Colonic mucosa (tissue), 4 donors: ENCODE measurements around the gene MRPS9. TPM values are rescaled to one million over a fixed set of nuclear protein-coding genes. Genes with fewer than 3 reads are reported as not detected.

Source experiments
- DNase-seq: peaks from one replicate; pipeline ENCODE4 v3.0.0-alpha.2; 2020
- H3K27ac ChIP-seq: fragments of 200-600 bp; one replicate; pipeline ENCODE4 v1.8.0; 2021
- H3K27me3 ChIP-seq: fragments of 200-600 bp; one replicate; pipeline ENCODE4 v1.8.0; 2021
- H3K36me3 ChIP-seq: fragments of 200-600 bp; one replicate; pipeline ENCODE4 v1.8.0; 2021
- H3K4me1 ChIP-seq: fragments of 200-600 bp; one replicate; pipeline ENCODE4 v1.8.0; 2021; ENCODE audit warnings: mild to moderate bottlenecking
- H3K4me3 ChIP-seq: fragments of 200-600 bp; one replicate; pipeline ENCODE4 v1.8.0; 2021
- H3K9ac ChIP-seq, 2 donors: one replicate each; pipeline ENCODE4 v1.7.0; 2013; ENCODE audit warnings: control low read depth in 2 of 2, low read depth in 2 of 2, low read length in 2 of 2
- H3K9me3 ChIP-seq: fragments of 200-600 bp; one replicate; pipeline ENCODE4 v1.8.0; 2021
- CTCF ChIP-seq: fragments of 200-600 bp; IDR thresholded peaks from one replicate; pipeline ENCODE4 v1.8.0; 2022; ENCODE audit warnings: antibody characterized with exemption, mild to moderate bottlenecking
- intact Hi-C: fragments of 100-400 bp; cut with DNase I; formaldehyde crosslinking; loops from one replicate; pipeline ENCODE4 v1.14.1; 2022
- total RNA-seq, 2 donors: library from RNA; stranded (reverse); fragmentation: NEBNext Ultra II Directional in 1 of 2; extraction: Animal tissue kit (Norgen Biotek cat#: 25700) in 1 of 2; gene quantifications; one replicate each; pipeline ENCODE4 v1.2.1, GENCODE V29; 2021
- donor health status: healthy.
- donor health status: DM: no; HTN: no; CAD: no.
- donor health status: DM: no; HTN: no; CAD: no.

MRPS9 gene
- total RNA-seq, 2 donors from 2014 or later = 33.4 to 48.4 TPM

- Histone ChIP-seq H3K9me3 (no peaks in the 10 kb centered on the region), H3K27ac (no peak overlapping the region), H3K36me3 (no peaks in the 10 kb centered on the region), H3K4me1 (no peaks in the 10 kb centered on the region), H3K9ac (no peak overlapping the region), H3K27me3 (no peaks in the 10 kb centered on the region), H3K4me3 (no peak overlapping the region)
- TF ChIP-seq CTCF = no peak
- DNase-seq = no peak
- intact Hi-C loops = no loop called here
These were observed 32.4 kb downstream of the MRPS9 start for GRCh38 chr2:105070010-105070865.

DNA sequence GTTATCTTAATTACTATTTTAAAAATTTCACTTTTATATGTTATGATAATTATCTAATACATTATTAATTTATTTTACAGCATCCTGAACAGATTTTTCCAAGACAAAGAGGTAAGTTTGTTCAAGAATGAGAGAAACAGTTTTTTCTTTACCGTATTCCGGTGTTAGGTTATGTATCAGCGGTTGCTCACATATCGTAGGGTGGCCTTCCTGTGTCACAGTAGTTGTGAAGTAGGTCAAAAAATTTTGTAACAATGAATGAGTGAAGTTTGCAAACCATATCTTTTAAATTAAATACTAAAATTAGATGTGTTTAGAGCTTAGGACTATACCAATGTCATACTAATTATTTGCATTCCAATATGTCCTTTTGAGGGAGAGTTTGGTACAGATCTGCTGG, 33.5 kb downstream of the MRPS9 start:
- H3K9ac ChIP-seq = no peak overlapping the region
- no peak for TF ChIP-seq CTCF
- no peaks in the 10 kb centered on the region for H3K36me3 ChIP-seq
- DNase-seq = no peak
- H3K27ac ChIP-seq = no peak overlapping the region
- no peak overlapping the region for H3K4me3 ChIP-seq
- intact Hi-C loops = no loop called here
- H3K27me3 ChIP-seq = no peaks in the 10 kb centered on the region
- H3K9me3 ChIP-seq = no peaks in the 10 kb centered on the region
- H3K4me1 ChIP-seq = no peaks in the 10 kb centered on the region

DNA sequence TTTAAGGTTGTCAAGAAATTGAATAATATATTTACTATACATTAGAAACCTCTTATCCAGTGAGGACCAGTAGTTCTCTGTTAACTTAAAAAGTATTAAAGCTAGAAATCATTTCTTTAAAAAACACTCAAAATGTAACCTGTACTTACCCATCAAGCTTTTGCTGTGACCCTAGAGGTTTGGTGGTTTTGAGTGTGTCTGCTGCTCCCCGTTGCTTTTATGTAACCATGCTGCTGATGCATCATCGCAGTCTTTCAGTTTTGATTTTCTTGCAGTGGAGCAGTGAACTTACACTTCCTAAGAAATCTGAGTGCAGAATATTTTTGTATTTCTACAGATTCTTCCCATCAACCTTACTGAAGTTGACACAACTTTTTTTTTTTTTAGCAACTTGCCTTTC, 34.2 kb downstream of the MRPS9 start:
- Histone ChIP-seq H3K27ac (no peak overlapping the region), H3K9me3 (no peaks in the 10 kb centered on the region), H3K36me3 (no peaks in the 10 kb centered on the region), H3K4me3 (no peak overlapping the region), H3K9ac (no peak overlapping the region), H3K4me1 (no peaks in the 10 kb centered on the region), H3K27me3 (no peaks in the 10 kb centered on the region)
- no peak for DNase-seq
- no peak for TF ChIP-seq CTCF
- intact Hi-C loops = no loop called here

DNA sequence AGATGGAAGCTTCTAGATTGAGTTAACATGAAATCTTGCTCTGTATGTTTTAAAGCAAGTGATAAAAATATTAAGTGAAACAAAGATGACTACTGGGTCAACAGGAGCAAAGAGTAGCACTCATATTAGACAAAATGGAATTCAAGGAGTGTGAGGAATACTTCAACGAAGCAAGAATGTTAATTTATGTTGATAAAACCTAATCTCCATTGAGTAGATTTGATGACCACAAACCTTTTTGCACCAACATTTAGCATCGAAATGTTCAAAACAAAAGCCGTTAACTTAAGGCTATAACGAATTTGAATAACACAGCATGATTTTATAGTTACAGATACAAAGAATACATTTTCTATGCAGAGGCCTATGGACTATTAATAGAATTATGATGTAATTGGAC, 35.7 kb downstream of the MRPS9 start:
- Histone ChIP-seq H3K27me3 (no peaks in the 10 kb centered on the region), H3K27ac (no peak overlapping the region), H3K4me3 (no peak overlapping the region), H3K9me3 (no peaks in the 10 kb centered on the region), H3K4me1 (no peaks in the 10 kb centered on the region), H3K9ac (no peak overlapping the region), H3K36me3 (no peaks in the 10 kb centered on the region)
- DNase-seq = no peak
- no peak for TF ChIP-seq CTCF
- intact Hi-C loops = no loop called here

- no peak overlapping the region for H3K9ac ChIP-seq
- H3K27ac ChIP-seq = no peak overlapping the region
- DNase-seq = no peak
- no peaks in the 10 kb centered on the region for H3K27me3 ChIP-seq
- H3K4me1 ChIP-seq = no peaks in the 10 kb centered on the region
- no peaks in the 10 kb centered on the region for H3K9me3 ChIP-seq
- intact Hi-C loops = no loop called here
- H3K36me3 ChIP-seq = no peaks in the 10 kb centered on the region
- H3K4me3 ChIP-seq = no peak overlapping the region
- no peak for TF ChIP-seq CTCF
These were observed 38.3 kb downstream of the MRPS9 start for GRCh38 chr2:105076121-105076520.
